NCI-H2029 (cell line): ENCODE data around the gene YJEFN3.
A peak's percentile ranks its signal among the peaks of the same experiment; 100 is the strongest.

Experiments
- DNase-seq: peaks from one replicate; lab custom pipeline; 2025; lab: John Stamatoyannopoulos, UW

YJEFN3 gene

GRCh38 chr19:19498255-19498991 lies 30.3 kb upstream of the YJEFN3 start:
- no peak for DNase-seq

- DNase-seq = no peak
These were observed 29.3 kb upstream of the YJEFN3 start for GRCh38 chr19:19499272-19499995.

- no peak for DNase-seq
These were observed 27.6 kb upstream of the YJEFN3 start for GRCh38 chr19:19500975-19501644.

- no peak for DNase-seq
These were observed 26.9 kb upstream of the YJEFN3 start for GRCh38 chr19:19501798-19502197.

- DNase-seq = no peak
These were observed 26.4 kb upstream of the YJEFN3 start for GRCh38 chr19:19502281-19502680.

GRCh38 chr19:19502808-19503602 lies 25.7 kb upstream of the YJEFN3 start:
- DNase-seq = no peak

- no peak for DNase-seq
These were observed 23.7 kb upstream of the YJEFN3 start for GRCh38 chr19:19504754-19505668.

- no peak for DNase-seq
These were observed 22.9 kb upstream of the YJEFN3 start for GRCh38 chr19:19505669-19506326.

GRCh38 chr19:19506592-19506991 lies 22.1 kb upstream of the YJEFN3 start:
- no peak for DNase-seq

- DNase-seq = no peak
These were observed 21.4 kb upstream of the YJEFN3 start for GRCh38 chr19:19507354-19507753.

- no peak for DNase-seq
These were observed 20.5 kb upstream of the YJEFN3 start for GRCh38 chr19:19508217-19508616.

GRCh38 chr19:19510432-19510831 lies 18.3 kb upstream of the YJEFN3 start:
- no peak for DNase-seq

GRCh38 chr19:19513682-19514081 lies 15.0 kb upstream of the YJEFN3 start:
- DNase-seq = no peak

- DNase-seq = no peak
These were observed 14.5 kb upstream of the YJEFN3 start for GRCh38 chr19:19514215-19514657.

- DNase-seq = no peak
These were observed 13.7 kb upstream of the YJEFN3 start, which contains the start of gene TSSK6 for GRCh38 chr19:19514881-19515641. TSS of gene TSSK6 (minus strand) at chr19:19515548. CDS start at chr19:19515427, 121 bp downstream.

GRCh38 chr19:19515642-19516519 lies 12.8 kb upstream of the YJEFN3 start, which contains the start of gene NDUFA13:
TSS of gene NDUFA13 (plus strand) at chr19:19516225. CDS start at chr19:19516239, 14 bp downstream.
- peak; percentile 84 for DNase-seq

GRCh38 chr19:19517235-19517619 lies 11.5 kb upstream of the YJEFN3 start:
- DNase-seq = no peak

GRCh38 chr19:19520989-19521388 lies 7.7 kb upstream of the YJEFN3 start:
- no peak for DNase-seq
